Measurements from ENCODE around the gene BTAF1.

DNA sequence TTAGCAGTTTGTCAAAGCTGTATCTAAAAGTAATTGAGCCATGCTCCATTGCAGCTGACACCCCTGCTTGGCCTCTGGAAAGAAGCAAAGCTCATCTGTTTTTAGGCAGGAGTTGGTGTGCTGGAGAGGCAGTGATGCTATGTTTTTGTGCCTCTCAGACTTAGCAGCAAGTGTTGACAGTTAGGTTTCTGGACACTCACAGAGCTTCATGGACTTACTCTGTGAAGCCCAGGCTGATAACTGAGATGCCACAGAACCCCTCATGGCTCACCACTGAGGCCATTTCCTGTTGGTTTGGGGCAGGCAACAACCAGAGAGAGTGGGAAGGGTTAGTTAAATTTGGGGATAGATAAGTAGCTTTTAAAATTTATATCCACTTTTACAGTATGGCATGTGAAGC is 59.8 kb downstream of the BTAF1 start:
- no peak for TF ChIP-seq EZH2 (optimal IDR thresholded peaks at IDR 0.05; ENCODE audit: low read depth, low read length)
- TF ChIP-seq, protein P1, sequence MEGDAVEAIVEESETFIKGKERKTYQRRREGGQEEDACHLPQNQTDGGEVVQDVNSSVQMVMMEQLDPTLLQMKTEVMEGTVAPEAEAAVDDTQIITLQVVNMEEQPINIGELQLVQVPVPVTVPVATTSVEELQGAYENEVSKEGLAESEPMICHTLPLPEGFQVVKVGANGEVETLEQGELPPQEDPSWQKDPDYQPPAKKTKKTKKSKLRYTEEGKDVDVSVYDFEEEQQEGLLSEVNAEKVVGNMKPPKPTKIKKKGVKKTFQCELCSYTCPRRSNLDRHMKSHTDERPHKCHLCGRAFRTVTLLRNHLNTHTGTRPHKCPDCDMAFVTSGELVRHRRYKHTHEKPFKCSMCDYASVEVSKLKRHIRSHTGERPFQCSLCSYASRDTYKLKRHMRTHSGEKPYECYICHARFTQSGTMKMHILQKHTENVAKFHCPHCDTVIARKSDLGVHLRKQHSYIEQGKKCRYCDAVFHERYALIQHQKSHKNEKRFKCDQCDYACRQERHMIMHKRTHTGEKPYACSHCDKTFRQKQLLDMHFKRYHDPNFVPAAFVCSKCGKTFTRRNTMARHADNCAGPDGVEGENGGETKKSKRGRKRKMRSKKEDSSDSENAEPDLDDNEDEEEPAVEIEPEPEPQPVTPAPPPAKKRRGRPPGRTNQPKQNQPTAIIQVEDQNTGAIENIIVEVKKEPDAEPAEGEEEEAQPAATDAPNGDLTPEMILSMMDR (IDR thresholded peaks at IDR 0.05; ENCODE audit: low read length), result no peak

Data from MM.1S (cell line).